Measurements from ENCODE around the gene ZC3H12D. TPM values are rescaled to one million over a fixed set of nuclear protein-coding genes. Genes with fewer than 3 reads are reported as not detected.
"Not testable (repeated sequence)": the region's sequence is repeated elsewhere in the genome, so short reads cannot be mapped to it uniquely, and the experiment has no call there.

Gene ZC3H12D
- total RNA-seq, 2 donors from 2014 or later, result 0.47 to 1.6 TPM

- intact Hi-C loops (cut with DNase I), result loop anchor here in 1 of 2 donors (10.0 kb wide), 1 partner anchor 65 kb away; no protein-coding TSS in a partner anchor
- ATAC-seq, result no peak
Measured at GRCh38 chr6:149449831-149450678, 34.8 kb downstream of the ZC3H12D start.

GRCh38 chr6:149448821-149449453, 35.9 kb downstream of the ZC3H12D start:
- no peak for DNase-seq
- ATAC-seq, result no peak
- intact Hi-C loops (cut with DNase I), result no loop called here

More at GRCh38 chr6:149449831-149450678, 34.8 kb downstream of the ZC3H12D start:
- DNase-seq, result no peak

- intact Hi-C loops (cut with DNase I), result no loop called here
- ATAC-seq, result no peak
- DNase-seq, result no peak
Measured at GRCh38 chr6:149446791-149447376, 37.9 kb downstream of the ZC3H12D start.

GRCh38 chr6:149445573-149445972, 39.2 kb downstream of the ZC3H12D start:
- ATAC-seq, result no peak
- DNase-seq, result no peak
- intact Hi-C loops (cut with DNase I), result no loop called here

GRCh38 chr6:149445095-149445466, 39.7 kb downstream of the ZC3H12D start:
- intact Hi-C loops (cut with DNase I), result no loop called here
- ATAC-seq (no peak), DNase-seq (no peak)

- intact Hi-C loops (cut with DNase I); ATAC-seq; DNase-seq: not testable (repeated sequence)
Measured at GRCh38 chr6:149444360-149445094, 40.3 kb downstream of the ZC3H12D start.

- no peak for DNase-seq
- intact Hi-C loops (cut with DNase I), result no loop called here
- ATAC-seq, result no peak
Measured at GRCh38 chr6:149443411-149444181, 41.2 kb downstream of the ZC3H12D start.

- DNase-seq, result no peak
- intact Hi-C loops (cut with DNase I), result no loop called here
- no peak for ATAC-seq
Measured at GRCh38 chr6:149441740-149442139, 43.1 kb downstream of the ZC3H12D start.

- intact Hi-C loops (cut with DNase I), result no loop called here
- no peak for ATAC-seq
- DNase-seq, result no peak
Measured at GRCh38 chr6:149440735-149441671, 43.8 kb downstream of the ZC3H12D start.

- DNase-seq, result no peak
- ATAC-seq, result no peak
- intact Hi-C loops (cut with DNase I), result no loop called here
Measured at GRCh38 chr6:149439626-149440025, 45.2 kb downstream of the ZC3H12D start.

- DNase-seq, result no peak
Measured at GRCh38 chr6:149438855-149439254, 46.0 kb downstream of the ZC3H12D start.

GRCh38 chr6:149437212-149437611, 47.6 kb downstream of the ZC3H12D start:
- DNase-seq (no peak), ATAC-seq (no peak)
- intact Hi-C loops (cut with DNase I), result no loop called here

More at GRCh38 chr6:149438855-149439254, 46.0 kb downstream of the ZC3H12D start:
- ATAC-seq, result no peak
- intact Hi-C loops (cut with DNase I), result no loop called here

- ATAC-seq (no peak), DNase-seq (no peak)
- intact Hi-C loops (cut with DNase I), result no loop called here
Measured at GRCh38 chr6:149436647-149437046, 48.2 kb downstream of the ZC3H12D start.

- DNase-seq, result no peak
- ATAC-seq, result no peak
- intact Hi-C loops (cut with DNase I), result no loop called here
Measured at GRCh38 chr6:149435919-149436586, 48.8 kb downstream of the ZC3H12D start.

GRCh38 chr6:149433881-149434280, 50.9 kb downstream of the ZC3H12D start:
- intact Hi-C loops (cut with DNase I), result loop anchor here (2.0 to 5.0 kb wide), 2 partner anchors 405 to 407 kb away; no protein-coding TSS in a partner anchor
- no peak for ATAC-seq
- no peak for DNase-seq

- no peak for ATAC-seq
- intact Hi-C loops (cut with DNase I), result loop anchor here (2.0 to 5.0 kb wide), 2 partner anchors 405 to 406 kb away; no protein-coding TSS in a partner anchor
- no peak for DNase-seq
Measured at GRCh38 chr6:149433405-149433804, 51.4 kb downstream of the ZC3H12D start.
